GM18868 (cell line): Measurements from ENCODE around the gene COL13A1.

ENCODE experiments used
- ATAC-seq: cut with Tn5 transposase; IDR thresholded peaks from one replicate; pipeline ENCODE4 v1.9.1; 2021; ENCODE audit warnings: mild to moderate bottlenecking, moderate library complexity; ENCODE audit not compliant: unreplicated experiment

COL13A1 gene

GRCh38 chr10:69996611-69997010 lies 194.9 kb downstream of the COL13A1 start:
- no peak for ATAC-seq

GRCh38 chr10:70000262-70000661 lies 198.6 kb downstream of the COL13A1 start:
- no peak for ATAC-seq

GRCh38 chr10:70007116-70007820 lies 205.6 kb downstream of the COL13A1 start:
- no peak for ATAC-seq
